Nephron (organoid): ENCODE results near the gene THAP5.
A peak's percentile ranks its signal among the peaks of the same experiment; 100 is the strongest.

Experiments used
- H3K27ac Mint-ChIP-seq, 3 experiments: 2 replicates each; pipeline ENCODE4 v1.8.0; 2020; ENCODE audit warnings: mixed read lengths in 3 of 3, mild to moderate bottlenecking in 2 of 3, moderate library complexity in 1 of 3
- H3K27me3 Mint-ChIP-seq: 2 replicates; pipeline ENCODE4 v1.8.0; 2021; ENCODE audit warnings: low read depth, mild to moderate bottlenecking, moderate library complexity, mixed read lengths
- H3K36me3 Mint-ChIP-seq: 2 replicates; pipeline ENCODE4 v1.8.0; 2020; ENCODE audit warnings: low read depth, mixed read lengths
- H3K4me1 Mint-ChIP-seq: 2 replicates; pipeline ENCODE4 v1.8.0; 2020; ENCODE audit warnings: mixed read lengths
- H3K4me3 Mint-ChIP-seq, 3 experiments: 2 replicates each; pipeline ENCODE4 v1.8.0; 2020; ENCODE audit warnings: mild to moderate bottlenecking in 3 of 3, mixed read lengths in 3 of 3, moderate library complexity in 2 of 3
- H3K9me3 Mint-ChIP-seq: 2 replicates; pipeline ENCODE4 v1.8.0; 2020; ENCODE audit warnings: mixed read lengths
- CTCF ChIP-seq, 3 experiments: fragments of 200-600 bp; sonication (generic); IDR thresholded peaks; one replicate each; pipeline ENCODE4 v1.5.0; 2021; ENCODE audit warnings: antibody characterized with exemption in 3 of 3; ENCODE audit not compliant: unreplicated experiment in 3 of 3

THAP5 gene

GRCh38 chr7:108581655-108582491 lies 12.4 kb upstream of the THAP5 start:
- TF ChIP-seq CTCF (IDR thresholded peaks at IDR 0.05; ENCODE audit: unreplicated experiment in 3 of 3) = no peak
- peak overlapping the region in 2 of 3 experiments; percentile 74 to 90 for H3K27ac Mint-ChIP-seq
- no peak overlapping the region for H3K4me3 Mint-ChIP-seq
- no peaks in the 10 kb centered on the region for H3K27me3 Mint-ChIP-seq
- H3K9me3 Mint-ChIP-seq = peaks cover 6% of the 10 kb centered on the region
- H3K36me3 Mint-ChIP-seq = peaks cover 21% of the 10 kb centered on the region
- H3K4me1 Mint-ChIP-seq = no peaks in the 10 kb centered on the region

GRCh38 chr7:108580298-108580697 lies 10.8 kb upstream of the THAP5 start:
- H3K27ac Mint-ChIP-seq = no peak overlapping the region
- H3K27me3 Mint-ChIP-seq = no peaks in the 10 kb centered on the region
- peaks cover 6% of the 10 kb centered on the region for H3K9me3 Mint-ChIP-seq
- no peak overlapping the region for H3K4me3 Mint-ChIP-seq
- TF ChIP-seq CTCF (IDR thresholded peaks at IDR 0.05; ENCODE audit: unreplicated experiment in 3 of 3) = no peak
- peaks cover 32% of the 10 kb centered on the region for H3K36me3 Mint-ChIP-seq
- H3K4me1 Mint-ChIP-seq = no peaks in the 10 kb centered on the region

GRCh38 chr7:108578937-108579336 lies 9.4 kb upstream of the THAP5 start:
- Mint-ChIP-seq H3K4me3 (no peak overlapping the region), H3K9me3 (peaks cover 6% of the 10 kb centered on the region), H3K27me3 (no peaks in the 10 kb centered on the region), H3K4me1 (peaks cover 3% of the 10 kb centered on the region), H3K27ac (no peak overlapping the region), H3K36me3 (peaks cover 45% of the 10 kb centered on the region)
- no peak for TF ChIP-seq CTCF (IDR thresholded peaks at IDR 0.05; ENCODE audit: unreplicated experiment in 3 of 3)

- TF ChIP-seq CTCF (IDR thresholded peaks at IDR 0.05; ENCODE audit: unreplicated experiment in 3 of 3) = no peak
- Mint-ChIP-seq H3K36me3 (peaks cover 61% of the 10 kb centered on the region), H3K27me3 (no peaks in the 10 kb centered on the region), H3K9me3 (peaks cover 6% of the 10 kb centered on the region), H3K4me3 (no peak overlapping the region), H3K4me1 (peaks cover 13% of the 10 kb centered on the region), H3K27ac (no peak overlapping the region)
Observed at GRCh38 chr7:108576116-108576515, 6.6 kb upstream of the THAP5 start.

GRCh38 chr7:108575156-108575555 lies 5.7 kb upstream of the THAP5 start:
- Mint-ChIP-seq H3K27ac (no peak overlapping the region), H3K27me3 (no peaks in the 10 kb centered on the region), H3K4me1 (peaks cover 17% of the 10 kb centered on the region), H3K36me3 (peaks cover 60% of the 10 kb centered on the region), H3K9me3 (peaks cover 6% of the 10 kb centered on the region), H3K4me3 (no peak overlapping the region)
- no peak for TF ChIP-seq CTCF (IDR thresholded peaks at IDR 0.05; ENCODE audit: unreplicated experiment in 3 of 3)

GRCh38 chr7:108572480-108572879 lies 3.0 kb upstream of the THAP5 start:
- Mint-ChIP-seq H3K9me3 (no peaks in the 10 kb centered on the region), H3K4me3 (no peak overlapping the region), H3K27me3 (no peaks in the 10 kb centered on the region), H3K4me1 (peaks cover 27% of the 10 kb centered on the region), H3K27ac (no peak overlapping the region), H3K36me3 (peaks cover 43% of the 10 kb centered on the region)
- TF ChIP-seq CTCF (IDR thresholded peaks at IDR 0.05; ENCODE audit: unreplicated experiment in 3 of 3) = no peak
